PC-9 (cell line): ENCODE data around the gene MAST2. TPM values are rescaled to one million over a fixed set of nuclear protein-coding genes. Genes with fewer than 3 reads are reported as not detected.

Source experiments
- BruUV-seq: library from RNA; stranded (reverse); fragments of 400-500 nt; replicated peaks from 2 replicates; lab custom pipeline; 2021; lab: Mats Ljungman, UMichigan
- CTCF ChIA-PET: fragments of 300-600 bp; sonication (Branson Sonifier 250); formaldehyde crosslinking; loops from one replicate; lab custom pipeline; 2022; ENCODE audit warnings: antibody characterized with exemption; lab: Charles Lee
- POLR2A ChIA-PET: fragments of 300-600 bp; sonication (Branson Sonifier 250); formaldehyde crosslinking; loops from one replicate; lab custom pipeline; 2022; ENCODE audit warnings: antibody characterized with exemption; ENCODE audit not compliant: unreplicated experiment; lab: Charles Lee
- DNase-seq, 2 experiments: peaks; one replicate each; pipeline versions ENCODE4 v3.0.0 to v3.0.0-alpha.2; 2015 to 2022; ENCODE audit warnings: mixed read lengths in 1 of 2
- H2AFZ ChIP-seq: fragments of 200-600 bp; sonication (generic); 2 replicates; pipeline ENCODE4 v1.8.1; 2017; ENCODE audit warnings: antibody characterized with exemption
- H3F3A ChIP-seq: fragments of 200-600 bp; sonication (generic); 2 replicates; pipeline ENCODE4 v1.8.1; 2017; ENCODE audit warnings: antibody characterized with exemption, mild to moderate bottlenecking, low read depth; ENCODE audit not compliant: insufficient read depth
- H3K27ac ChIP-seq: fragments of 200-600 bp; sonication (generic); 2 replicates; pipeline ENCODE4 v1.6.1; 2016; ENCODE audit warnings: mixed run types
- H3K27me3 ChIP-seq: fragments of 200-600 bp; sonication (generic); 2 replicates; pipeline ENCODE4 v1.6.1; 2016; ENCODE audit warnings: low read depth, mixed run types; ENCODE audit not compliant: insufficient read depth
- H3K36me3 ChIP-seq: fragments of 200-600 bp; sonication (generic); 2 replicates; pipeline ENCODE4 v1.6.1; 2016; ENCODE audit warnings: low read depth, mixed run types
- H3K4me1 ChIP-seq: fragments of 200-600 bp; sonication (generic); replicated peaks from 2 replicates; pipeline ENCODE4 v1.6.1; 2016; ENCODE audit warnings: mixed run types; ENCODE audit not compliant: insufficient read depth
- H3K4me2 ChIP-seq: fragments of 200-600 bp; sonication (generic); 2 replicates; pipeline ENCODE4 v1.6.1; 2017; ENCODE audit warnings: mixed run types
- H3K4me3 ChIP-seq: fragments of 200-600 bp; sonication (generic); 2 replicates; pipeline ENCODE4 v1.6.1; 2016; ENCODE audit warnings: mixed run types
- H3K79me2 ChIP-seq: fragments of 200-600 bp; sonication (generic); 2 replicates; pipeline ENCODE4 v1.6.1; 2017; ENCODE audit warnings: low read depth, mixed run types
- H3K9me2 ChIP-seq: fragments of 200-600 bp; sonication (generic); 2 replicates; pipeline ENCODE4 v1.8.1; 2017; ENCODE audit warnings: mild to moderate bottlenecking; ENCODE audit not compliant: insufficient read depth
- H3K9me3 ChIP-seq: fragments of 200-600 bp; sonication (generic); 2 replicates; pipeline ENCODE4 v1.8.1; 2016; ENCODE audit warnings: low read depth; ENCODE audit not compliant: insufficient read depth
- H4K20me1 ChIP-seq: fragments of 200-600 bp; sonication (generic); 2 replicates; pipeline ENCODE4 v1.8.1; 2017; ENCODE audit not compliant: insufficient read depth
- CTCF ChIP-seq: fragments of 200-600 bp; sonication (generic); conservative IDR thresholded peaks from 2 replicates; pipeline ENCODE4 v1.6.1; 2017; ENCODE audit warnings: mixed run types, antibody characterized with exemption, mild to moderate bottlenecking, moderate library complexity
- EZH2 ChIP-seq: fragments of 200-600 bp; sonication (generic); IDR thresholded peaks from 2 replicates; pipeline ENCODE4 v1.8.0; 2017; ENCODE audit warnings: antibody characterized with exemption, low read depth
- intact Hi-C: fragments of 100-400 bp; cut with micrococcal nuclease; formaldehyde crosslinking; loops from one replicate; pipeline ENCODE4 v1.10.0; 2022; ENCODE audit not compliant: unreplicated experiment
- total RNA-seq: library from RNA; stranded (reverse); gene quantifications from 2 replicates; pipeline ENCODE4 v1.2.3, GENCODE V29; 2021

Gene MAST2
- total RNA-seq, 1 experiment from 2014 or later = 58.8 TPM

- BruUV-seq = no TSS peak
- ChIA-PET CTCF (interaction anchor here (0.6 to 0.8 kb wide), 3 partner anchors 45 to 311 kb away, joined by 3 read pairs; no protein-coding TSS in a partner anchor), POLR2A (interaction anchor here (0.5 to 0.9 kb wide), 7 partner anchors 38 to 203 kb away, joined by 3 to 5 read pairs (median 4); partner anchors contain the start of gene RAD54L)
- Histone ChIP-seq H3K27me3 (no peaks in the 10 kb centered on the region), H3K9me2 (no peaks in the 10 kb centered on the region), H3K36me3 (peaks cover 20% of the 10 kb centered on the region), H2AFZ (no peak overlapping the region), H3F3A (peaks cover 55% of the 10 kb centered on the region), H3K4me3 (peak overlapping the region; percentile 10; the same call in 1 of the 2 replicates), H3K4me1 (peaks cover 50% of the 10 kb centered on the region), H3K4me2 (peak overlapping the region; percentile 60), H3K27ac (peak overlapping the region; percentile 91), H4K20me1 (peaks cover 20% of the 10 kb centered on the region), H3K9me3 (0 out of 2 replicates have a peak, but pooled peaks cover 5% of the 10 kb centered on the region), H3K79me2 (peaks cover 97% of the 10 kb centered on the region)
- TF ChIP-seq EZH2 (no peak), CTCF (no peak)
- DNase-seq = peak in 1 of 2 experiments; percentile 70
- intact Hi-C loops = loop anchor here (5.0 kb wide), 1 partner anchor 47 kb away; the partner anchor contains the start of gene PIK3R3
Observed at GRCh38 chr1:46084553-46085451, 281.4 kb downstream of the MAST2 start.

Other genes with a start within 250 kb of the MAST2 start
- gene NASP, start 219.6 kb upstream of the MAST2 start, total RNA-seq = 211 and 221 TPM in 2 replicates
- gene CCDC17, start 179.6 kb upstream of the MAST2 start, total RNA-seq = 5.6 and 6.6 TPM in 2 replicates
- 124 and 138 TPM in 2 replicates for gene GPBP1L1, start 117.1 kb upstream of the MAST2 start, total RNA-seq
- 25.5 and 49.4 TPM in 2 replicates for gene TMEM69, start 115.4 kb upstream of the MAST2 start, total RNA-seq
- gene IPP, start 53.0 kb upstream of the MAST2 start, total RNA-seq = 25.2 and 25.4 TPM in 2 replicates